Astrocyte (in vitro differentiated cells and primary cell): Measurements from ENCODE around the gene ZNF764.

ENCODE experiments used
- CTCF ChIP-seq: IDR thresholded peaks from 2 replicates; pipeline ENCODE4 v1.5.1; 2011; ENCODE audit warnings: low read depth, mild to moderate bottlenecking, inconsistent platforms, low read length, moderate library complexity; ENCODE audit not compliant: insufficient read depth
- EZH2 ChIP-seq: IDR thresholded peaks from 2 replicates; pipeline ENCODE4 v1.6.1; 2012; ENCODE audit warnings: mild to moderate bottlenecking, low read length, inconsistent platforms; ENCODE audit not compliant: insufficient read depth

- TF ChIP-seq EZH2 = no peak
- no peak for TF ChIP-seq CTCF
These were observed 36.7 kb downstream of the ZNF764 start for GRCh38 chr16:30521476-30521872.
